ENCODE data around the gene SMAD6.

Gene SMAD6

GRCh38 chr15:66704019-66704802, 2.2 kb downstream of the SMAD6 start:
- DNase-seq (ENCODE audit: low read depth) = no peak
- H3K4me3 ChIP-seq (ENCODE audit: low read depth, low read length) = no peak overlapping the region; the same call in 1 of the 2 replicates
- no peak for TF ChIP-seq CTCF (IDR thresholded peaks at IDR 0.05; ENCODE audit: insufficient read depth, low read depth, low read length, missing control alignments)

GRCh38 chr15:66704803-66705153, 2.7 kb downstream of the SMAD6 start:
- no peak for TF ChIP-seq CTCF (IDR thresholded peaks at IDR 0.05; ENCODE audit: insufficient read depth, low read depth, low read length, missing control alignments)
- H3K4me3 ChIP-seq (ENCODE audit: low read depth, low read length) = no peak overlapping the region
- no peak for DNase-seq (ENCODE audit: low read depth)

- no peak overlapping the region for H3K4me3 ChIP-seq (ENCODE audit: low read depth, low read length)
- no peak for TF ChIP-seq CTCF (IDR thresholded peaks at IDR 0.05; ENCODE audit: insufficient read depth, low read depth, low read length, missing control alignments)
- no peak for DNase-seq (ENCODE audit: low read depth)
These were observed 3.5 kb downstream of the SMAD6 start for GRCh38 chr15:66705277-66706146.

- no peak overlapping the region for H3K4me3 ChIP-seq (ENCODE audit: low read depth, low read length)
- no peak for DNase-seq (ENCODE audit: low read depth)
- peak; percentile 44 for TF ChIP-seq CTCF (IDR thresholded peaks at IDR 0.05; ENCODE audit: insufficient read depth, low read depth, low read length, missing control alignments)
These were observed 4.2 kb downstream of the SMAD6 start for GRCh38 chr15:66706225-66706732.

GRCh38 chr15:66706840-66707239, 4.8 kb downstream of the SMAD6 start:
- no peak for TF ChIP-seq CTCF (IDR thresholded peaks at IDR 0.05; ENCODE audit: insufficient read depth, low read depth, low read length, missing control alignments)
- no peak for DNase-seq (ENCODE audit: low read depth)
- no peak overlapping the region for H3K4me3 ChIP-seq (ENCODE audit: low read depth, low read length)

GRCh38 chr15:66707310-66708082, 5.5 kb downstream of the SMAD6 start:
- TF ChIP-seq CTCF (IDR thresholded peaks at IDR 0.05; ENCODE audit: insufficient read depth, low read depth, low read length, missing control alignments) = no peak
- no peak overlapping the region for H3K4me3 ChIP-seq (ENCODE audit: low read depth, low read length)
- no peak for DNase-seq (ENCODE audit: low read depth)

All from GM12865 (cell line).